PC-3 (cell line): ENCODE data around the gene SLC39A10. TPM values are rescaled to one million over a fixed set of nuclear protein-coding genes. Genes with fewer than 3 reads are reported as not detected.

Experiments
- ATAC-seq: fragments of 200-7000 bp; cut with Tn5 transposase; 2 replicates; pipeline ENCODE4 v1.9.1; 2020; ENCODE audit warnings: mild to moderate bottlenecking, moderate library complexity
- BruUV-seq: library from RNA; stranded (reverse); fragments of 400-500 nt; replicated peaks from 2 replicates; lab custom pipeline; 2021; lab: Mats Ljungman, UMichigan
- CTCF ChIA-PET: fragments of 300-600 bp; sonication (Branson Sonifier 250); formaldehyde crosslinking; loops from one replicate; lab custom pipeline; 2022; ENCODE audit warnings: antibody characterized with exemption; lab: Charles Lee
- POLR2A ChIA-PET: fragments of 300-600 bp; sonication (Branson Sonifier 250); formaldehyde crosslinking; loops from one replicate; lab custom pipeline; 2022; ENCODE audit warnings: antibody characterized with exemption; ENCODE audit not compliant: unreplicated experiment; lab: Charles Lee
- DNase-seq: peaks from one replicate; pipeline ENCODE4 v3.0.0-alpha.2; 2015
- H2AFZ ChIP-seq: fragments of 300-600 bp; sonication (generic); 2 replicates; pipeline ENCODE4 v1.6.0; 2016; ENCODE audit warnings: antibody characterized with exemption, low read length
- H3F3A ChIP-seq: fragments of 300-600 bp; sonication (generic); one replicate; pipeline ENCODE4 v1.6.0; 2017; ENCODE audit warnings: antibody characterized with exemption, low read length, control low read depth, mild to moderate bottlenecking; ENCODE audit not compliant: unreplicated experiment
- H3K27ac ChIP-seq: fragments of 300-600 bp; sonication (generic); 2 replicates; pipeline ENCODE4 v1.5.1; 2016; ENCODE audit warnings: mild to moderate bottlenecking, low read length
- H3K27me3 ChIP-seq: fragments of 300-600 bp; sonication (generic); 2 replicates; pipeline ENCODE4 v1.6.1; 2016; ENCODE audit warnings: low read length, mixed read lengths
- H3K36me3 ChIP-seq: fragments of 300-600 bp; sonication (generic); 2 replicates; pipeline ENCODE4 v1.6.1; 2016; ENCODE audit warnings: low read depth, mixed run types, low read length, mixed read lengths
- H3K4me1 ChIP-seq: fragments of 300-600 bp; sonication (generic); 2 replicates; pipeline ENCODE4 v1.5.1; 2016; ENCODE audit warnings: low read length; ENCODE audit not compliant: insufficient read depth
- H3K4me2 ChIP-seq: fragments of 300-600 bp; sonication (generic); 2 replicates; pipeline ENCODE4 v1.6.0; 2016; ENCODE audit warnings: low read length
- H3K4me3 ChIP-seq: fragments of 300-600 bp; sonication (generic); 2 replicates; pipeline ENCODE4 v1.5.1; 2016; ENCODE audit warnings: mild to moderate bottlenecking, low read length, mixed read lengths
- H3K79me2 ChIP-seq: fragments of 300-600 bp; sonication (generic); 2 replicates; pipeline ENCODE4 v1.6.1; 2017; ENCODE audit warnings: low read length, mixed read lengths
- H3K9ac ChIP-seq: fragments of 300-600 bp; sonication (generic); 2 replicates; pipeline ENCODE4 v1.6.0; 2016; ENCODE audit warnings: mild to moderate bottlenecking, low read length
- H3K9me2 ChIP-seq: fragments of 300-600 bp; sonication (generic); replicated peaks from 2 replicates; pipeline ENCODE4 v1.6.1; 2016; ENCODE audit warnings: mixed run types, low read length, mixed read lengths
- H3K9me3 ChIP-seq: fragments of 300-600 bp; sonication (generic); 2 replicates; pipeline ENCODE4 v1.6.1; 2016; ENCODE audit warnings: low read length, mixed read lengths
- H4K20me1 ChIP-seq: fragments of 300-600 bp; sonication (generic); 2 replicates; pipeline ENCODE4 v1.6.1; 2016; ENCODE audit warnings: low read length, mixed read lengths
- CTCF ChIP-seq: fragments of 300-600 bp; sonication (generic); conservative IDR thresholded peaks from 2 replicates; pipeline ENCODE4 v1.5.1; 2017; ENCODE audit warnings: antibody characterized with exemption, low read depth, mild to moderate bottlenecking, low read length
- EZH2 ChIP-seq: fragments of 300-600 bp; sonication (generic); IDR thresholded peaks from one replicate; pipeline ENCODE4 v1.6.1; 2017; ENCODE audit warnings: antibody characterized with exemption, mild to moderate bottlenecking, low read length; ENCODE audit not compliant: unreplicated experiment
- EZH2phosphoT487 ChIP-seq: fragments of 300-600 bp; sonication (generic); IDR thresholded peaks from 2 replicates; pipeline ENCODE4 v1.6.1; 2018; ENCODE audit warnings: mild to moderate bottlenecking, antibody characterized with exemption, low read length, borderline replicate concordance
- intact Hi-C: fragments of 100-400 bp; cut with micrococcal nuclease; formaldehyde crosslinking; loops from 2 replicates; pipeline ENCODE4 v1.9.0; 2023
- total RNA-seq: library from RNA; depleted of rRNA; stranded (reverse); fragments of >200 nt; gene quantifications from 2 replicates; pipeline ENCODE4 v1.2.3, GENCODE V29; 2014

Gene SLC39A10
- total RNA-seq, 1 experiment from 2014 or later = 18.6 TPM

DNA sequence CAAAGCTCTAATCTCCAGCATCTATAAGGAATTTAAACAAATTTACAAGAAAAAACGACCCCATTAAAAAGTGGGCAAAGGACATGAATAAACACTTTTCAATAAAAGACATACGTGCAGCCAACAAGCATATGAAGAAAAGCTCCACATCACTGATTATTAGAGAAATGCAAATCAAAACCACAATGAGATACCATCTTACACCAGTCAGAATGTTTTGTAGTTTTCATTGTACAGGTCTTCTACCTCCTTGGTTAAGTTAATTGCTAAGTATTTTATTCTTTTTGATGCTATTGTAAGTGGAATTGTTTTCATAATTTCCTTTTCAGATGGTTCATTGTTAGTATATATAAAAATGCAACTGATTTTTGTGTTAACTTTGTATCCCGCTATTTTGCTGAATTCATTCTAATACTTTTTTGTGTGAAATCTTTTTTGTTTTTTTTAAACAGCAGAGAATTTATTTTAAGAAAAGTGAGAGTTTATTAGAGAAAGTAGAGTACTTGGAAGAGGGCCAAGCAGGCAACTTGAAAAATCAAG lies 40.7 kb downstream of the SLC39A10 start:
- intact Hi-C loops = no loop called here
- Histone ChIP-seq H3K4me1 (no peaks in the 10 kb centered on the region), H2AFZ (no peak overlapping the region), H3K27me3 (no peaks in the 10 kb centered on the region), H3K4me3 (no peak overlapping the region), H4K20me1 (no peaks in the 10 kb centered on the region), H3K36me3 (peaks cover 5% of the 10 kb centered on the region; the same call in 1 of the 2 replicates), H3K9ac (no peak overlapping the region), H3F3A (no peaks in the 10 kb centered on the region), H3K4me2 (no peak overlapping the region), H3K9me2 (no peaks in the 10 kb centered on the region), H3K27ac (no peak overlapping the region), H3K9me3 (no peaks in the 10 kb centered on the region), H3K79me2 (no peaks in the 10 kb centered on the region)
- DNase-seq (no peak), ATAC-seq (no peak)
- ChIA-PET POLR2A (no interaction called here), CTCF (no interaction called here)
- TF ChIP-seq EZH2 (no peak), EZH2phosphoT487 (no peak), CTCF (no peak)
- no TSS peak for BruUV-seq

- Histone ChIP-seq H3K4me1 (no peaks in the 10 kb centered on the region), H2AFZ (no peak overlapping the region), H3K9me2 (no peaks in the 10 kb centered on the region), H3K27me3 (no peaks in the 10 kb centered on the region), H3K27ac (no peak overlapping the region), H3K36me3 (peaks cover 5% of the 10 kb centered on the region; the same call in 1 of the 2 replicates), H3K4me3 (no peak overlapping the region), H3K9ac (no peak overlapping the region), H3K9me3 (no peaks in the 10 kb centered on the region), H3K4me2 (no peak overlapping the region), H3K79me2 (no peaks in the 10 kb centered on the region), H4K20me1 (no peaks in the 10 kb centered on the region), H3F3A (no peaks in the 10 kb centered on the region)
- TF ChIP-seq CTCF (no peak), EZH2phosphoT487 (no peak), EZH2 (no peak)
- no peak for DNase-seq
- ATAC-seq = no peak
- intact Hi-C loops = no loop called here
- BruUV-seq = no TSS peak
- POLR2A ChIA-PET = no interaction called here
- CTCF ChIA-PET = no interaction called here
Measured at GRCh38 chr2:195700480-195700879, 43.5 kb downstream of the SLC39A10 start.

GRCh38 chr2:195706161-195706900 lies 49.3 kb downstream of the SLC39A10 start:
- no peak overlapping the region for H3K4me2 ChIP-seq
- no TSS peak for BruUV-seq
- H3K9ac ChIP-seq = no peak overlapping the region
- ChIA-PET CTCF (no interaction called here), POLR2A (no interaction called here)
- H3F3A ChIP-seq = no peaks in the 10 kb centered on the region
- no peaks in the 10 kb centered on the region for H4K20me1 ChIP-seq
- no peaks in the 10 kb centered on the region for H3K36me3 ChIP-seq
- H3K27me3 ChIP-seq = no peaks in the 10 kb centered on the region
- DNase-seq (no peak), ATAC-seq (no peak)
- H2AFZ ChIP-seq = no peak overlapping the region
- TF ChIP-seq EZH2phosphoT487 = no peak
- no peak for TF ChIP-seq EZH2
- no peak for TF ChIP-seq CTCF
- no peaks in the 10 kb centered on the region for H3K9me2 ChIP-seq
- no peak overlapping the region for H3K27ac ChIP-seq
- H3K79me2 ChIP-seq = no peaks in the 10 kb centered on the region
- H3K4me1 ChIP-seq = peaks cover 15% of the 10 kb centered on the region
- no peaks in the 10 kb centered on the region for H3K9me3 ChIP-seq
- intact Hi-C loops = no loop called here
- H3K4me3 ChIP-seq = no peak overlapping the region
